HG03457 (cell line): Measurements from ENCODE around the gene NPR2.
A peak's percentile ranks its signal among the peaks of the same experiment; 100 is the strongest.

Experiments used
- ATAC-seq: cut with Tn5 transposase; IDR thresholded peaks from one replicate; pipeline ENCODE4 v1.9.1; 2021; ENCODE audit warnings: moderate number of reproducible peaks; ENCODE audit not compliant: unreplicated experiment

Gene NPR2

DNA sequence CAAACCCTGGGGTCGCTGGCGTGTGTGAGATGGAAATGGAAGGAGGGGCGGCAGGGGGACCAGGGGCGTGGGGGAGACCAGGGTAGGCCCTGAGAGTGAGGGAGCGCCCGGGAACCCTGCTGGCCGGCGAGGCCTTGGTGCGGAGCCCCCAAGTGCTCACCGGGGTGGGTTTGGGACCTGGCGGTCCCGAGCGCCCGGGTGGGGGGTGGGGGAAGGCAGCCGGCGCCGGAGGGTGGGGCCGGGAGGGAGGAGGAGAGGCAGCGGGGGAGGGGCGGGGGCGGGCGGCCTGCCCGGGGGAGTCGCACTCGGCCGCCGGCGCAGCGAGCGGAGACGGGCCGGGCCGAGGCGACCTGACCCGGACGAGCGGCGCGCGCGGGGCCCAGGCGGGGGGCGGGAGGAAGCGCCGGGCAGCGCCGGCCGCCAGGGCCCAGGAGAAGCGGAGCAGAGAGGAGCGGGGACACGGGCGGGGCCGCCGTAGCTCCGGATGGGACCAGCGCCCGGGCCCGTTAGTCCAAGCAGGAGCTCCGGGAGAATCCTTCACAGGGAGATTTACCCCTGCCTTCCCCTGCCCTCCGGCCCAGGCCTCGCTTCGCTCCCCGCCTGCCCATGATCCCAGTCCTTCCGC is at the start of gene NPR2:
NPR2 (plus strand) TSS at position 295 of the 625 bp plus-strand sequence. CDS start 818 bp downstream, outside the sequence.
- no peak for ATAC-seq

DNA sequence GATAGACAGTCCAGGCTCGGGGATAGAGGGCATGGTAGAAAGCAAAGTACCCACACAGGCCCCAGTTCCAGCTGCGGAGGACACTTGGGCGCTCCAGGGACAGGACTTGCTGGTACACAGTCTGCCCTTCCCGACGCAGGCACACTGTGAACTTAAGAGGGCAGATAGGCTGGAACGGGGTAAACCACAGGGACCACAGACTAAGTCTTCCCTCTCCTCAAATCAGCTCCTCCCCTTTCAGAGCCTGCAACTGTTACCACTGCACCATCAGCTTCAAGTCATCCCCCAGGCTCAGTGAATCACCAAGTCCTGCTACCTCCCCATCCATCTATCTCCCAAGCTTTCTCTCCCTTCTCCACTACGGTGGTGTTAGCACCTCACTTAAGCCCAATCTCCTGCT is 49.7 kb upstream of the NPR2 start:
- no peak for ATAC-seq

GRCh38 chr9:35743452-35743851 is 47.9 kb upstream of the NPR2 start:
- no peak for ATAC-seq

- ATAC-seq = no peak
These were observed 47.4 kb upstream of the NPR2 start for GRCh38 chr9:35743880-35744518.

- ATAC-seq = no peak
These were observed 45.8 kb upstream of the NPR2 start for GRCh38 chr9:35745569-35745968.

- ATAC-seq = no peak
These were observed 44.8 kb upstream of the NPR2 start for GRCh38 chr9:35746583-35746982.

DNA sequence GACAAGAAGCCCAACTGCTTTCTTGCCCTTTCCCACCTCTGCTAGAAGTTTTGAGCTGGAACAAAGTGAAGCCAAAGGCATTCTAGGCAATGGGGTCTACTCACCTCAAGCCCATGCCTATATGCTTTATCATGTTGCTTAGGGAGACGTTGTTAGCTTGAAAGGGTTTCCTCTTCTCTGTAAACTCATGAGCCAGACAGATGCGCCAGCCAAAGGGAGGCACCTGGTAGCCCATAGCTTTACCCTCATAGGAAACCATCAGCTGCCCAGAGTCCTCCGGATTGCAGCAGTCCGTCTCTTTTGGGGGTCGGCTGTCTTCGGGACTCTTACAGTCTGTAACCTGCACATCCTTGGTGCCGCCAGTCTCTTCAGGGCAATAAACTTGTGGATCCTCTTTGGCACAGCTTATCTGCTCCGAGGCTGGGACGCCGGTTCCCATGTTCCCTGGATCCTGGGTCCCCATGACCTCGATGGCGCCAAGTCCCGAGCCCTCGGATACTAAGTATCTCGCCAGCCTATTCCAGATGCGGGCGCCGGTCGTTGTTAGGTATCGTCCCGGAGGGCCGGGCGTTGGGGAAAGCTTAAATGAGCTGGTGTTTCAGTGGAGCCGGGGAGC is 43.0 kb upstream of the NPR2 start:
- ATAC-seq = peak; percentile 2

GRCh38 chr9:35748858-35749514 is 42.4 kb upstream of the NPR2 start, which contains the start of the genes GBA2 and RGP1:
TSS of gene GBA2 (minus strand) at chr9:35749228. CDS start at chr9:35748704, 524 bp downstream.
TSS of gene RGP1 (plus strand) at chr9:35749287. CDS start at chr9:35749756, 469 bp downstream.
- peak; percentile 58 for ATAC-seq

DNA sequence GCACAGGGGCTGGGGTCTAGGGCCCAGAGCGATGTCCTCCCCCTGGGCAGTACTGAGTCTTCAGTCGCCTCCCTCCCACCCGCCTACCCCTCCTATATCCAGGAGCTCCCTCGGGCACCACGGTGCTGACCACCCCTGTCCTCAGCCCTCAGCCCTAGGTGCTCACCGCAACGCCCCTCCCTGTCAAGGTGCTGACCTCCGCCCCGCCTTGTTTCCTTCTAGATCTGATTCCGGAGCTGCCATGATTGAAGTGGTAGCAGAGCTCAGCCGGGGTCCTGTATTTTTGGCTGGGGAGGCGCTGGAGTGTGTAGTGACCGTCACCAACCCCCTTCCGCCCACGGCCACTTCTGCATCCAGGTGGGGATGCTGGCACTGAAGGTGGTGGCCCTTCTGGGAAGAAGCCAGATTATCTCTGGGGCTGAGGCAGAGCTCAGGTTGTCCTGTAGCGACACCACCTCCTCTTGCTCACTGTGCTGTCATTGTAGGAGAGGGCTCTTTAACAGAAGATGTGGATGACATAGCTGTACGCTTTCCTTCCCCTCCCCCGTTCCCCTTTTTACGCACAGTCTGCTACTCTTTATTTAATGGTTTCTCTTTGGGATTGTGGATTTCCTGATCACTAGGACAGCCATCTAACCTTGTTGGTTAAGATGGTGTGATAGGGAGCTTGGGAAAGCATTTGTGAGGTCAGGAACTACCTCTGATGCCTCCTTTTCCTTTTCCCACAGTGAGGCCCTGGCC is 41.7 kb upstream of the NPR2 start:
- ATAC-seq = peak; percentile 20

DNA sequence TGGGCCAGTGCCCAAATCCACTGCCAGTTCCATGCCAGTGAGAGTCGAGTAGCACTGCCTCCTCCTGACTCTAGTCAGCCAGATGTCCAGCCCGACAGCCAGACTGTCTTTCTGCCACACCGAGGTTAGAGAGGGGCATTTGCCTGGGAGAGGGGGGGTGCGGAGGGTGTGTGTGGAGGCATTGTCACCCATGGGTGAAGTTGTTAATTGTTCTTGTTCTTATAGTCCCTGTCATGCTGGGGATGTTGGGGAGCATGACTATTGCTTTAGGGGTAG is 41.2 kb upstream of the NPR2 start:
- ATAC-seq = no peak

GRCh38 chr9:35753466-35753865 is 37.9 kb upstream of the NPR2 start:
- no peak for ATAC-seq

DNA sequence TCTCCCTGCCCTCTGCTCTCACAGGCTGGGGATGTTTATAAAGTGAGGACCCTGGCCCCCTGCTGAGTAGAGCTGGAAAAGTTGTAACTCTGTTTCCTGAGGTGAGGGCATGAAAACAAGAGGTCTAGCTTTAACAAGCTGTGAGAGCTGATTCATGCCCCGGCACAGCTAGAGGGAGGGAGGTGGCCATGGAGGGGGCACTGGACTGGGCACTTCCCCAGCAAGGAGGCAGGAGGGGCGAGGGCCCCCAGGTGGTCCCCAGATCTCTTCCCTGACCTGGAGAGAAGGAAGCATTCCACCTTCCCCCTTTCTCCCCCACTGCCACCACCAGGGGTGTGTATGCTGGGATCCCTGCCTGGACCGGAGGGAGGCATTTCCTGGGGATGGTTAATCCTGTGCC is 37.1 kb upstream of the NPR2 start, which contains the start of gene MSMP:
MSMP (minus strand) TSS at position 13 of the 400 bp plus-strand sequence. CDS start 147 bp downstream, outside the sequence.
- ATAC-seq = no peak

- ATAC-seq = no peak
These were observed 36.3 kb upstream of the NPR2 start for GRCh38 chr9:35755071-35755470.

DNA sequence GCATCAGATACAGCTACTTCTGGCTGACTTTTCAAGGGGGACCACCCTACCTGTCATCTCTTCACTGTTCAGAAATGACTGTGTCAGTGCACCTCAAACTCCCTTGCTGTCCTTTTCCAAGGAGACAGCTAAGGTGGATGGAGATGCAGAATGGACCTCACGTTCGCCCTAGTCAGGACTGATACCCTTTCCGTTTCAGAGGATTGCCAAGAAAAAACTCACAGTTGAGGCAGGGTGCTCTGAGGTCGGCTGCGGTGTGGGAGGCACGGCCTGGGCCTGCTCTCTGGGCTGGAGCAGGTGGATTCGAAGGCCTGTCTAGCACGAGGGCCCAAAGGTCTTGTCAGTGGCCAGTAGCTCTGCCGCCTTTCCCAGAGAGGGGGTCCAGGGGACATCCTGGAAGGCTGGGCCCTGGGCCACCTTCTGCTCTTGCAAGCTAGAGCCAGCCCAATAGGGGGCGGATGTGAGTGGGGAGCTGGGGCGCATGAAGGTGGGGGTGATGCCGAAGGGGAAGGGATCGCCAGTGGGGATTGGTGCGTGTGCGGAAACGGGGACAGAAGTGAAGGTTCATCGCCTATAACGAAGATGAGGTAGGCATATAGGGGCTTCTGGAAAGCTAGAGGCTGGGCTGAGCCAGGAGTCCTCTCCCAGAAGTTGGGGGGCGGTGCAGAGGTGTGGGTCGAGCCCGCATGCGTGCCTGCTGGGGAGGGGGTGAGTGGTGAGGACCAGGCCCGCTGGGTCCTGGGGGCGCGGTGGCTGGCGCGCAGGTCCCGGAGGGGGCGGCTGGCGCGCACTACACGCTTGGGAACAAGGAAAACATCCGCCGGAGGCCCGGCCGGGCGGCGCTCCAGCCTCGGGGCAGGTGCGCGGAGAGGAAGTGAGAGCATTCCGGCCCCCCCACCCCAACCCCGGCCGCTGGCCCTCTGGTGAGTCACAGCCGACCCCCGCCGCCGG is 34.8 kb upstream of the NPR2 start:
- ATAC-seq = peak; percentile 42

- peak; percentile 26 for ATAC-seq
These were observed 34.0 kb upstream of the NPR2 start for GRCh38 chr9:35757226-35757891.

- ATAC-seq = no peak
These were observed 33.5 kb upstream of the NPR2 start for GRCh38 chr9:35757892-35758275.

GRCh38 chr9:35758475-35759050 is 32.8 kb upstream of the NPR2 start:
- no peak for ATAC-seq

- ATAC-seq = no peak
These were observed 31.6 kb upstream of the NPR2 start for GRCh38 chr9:35759795-35760194.

DNA sequence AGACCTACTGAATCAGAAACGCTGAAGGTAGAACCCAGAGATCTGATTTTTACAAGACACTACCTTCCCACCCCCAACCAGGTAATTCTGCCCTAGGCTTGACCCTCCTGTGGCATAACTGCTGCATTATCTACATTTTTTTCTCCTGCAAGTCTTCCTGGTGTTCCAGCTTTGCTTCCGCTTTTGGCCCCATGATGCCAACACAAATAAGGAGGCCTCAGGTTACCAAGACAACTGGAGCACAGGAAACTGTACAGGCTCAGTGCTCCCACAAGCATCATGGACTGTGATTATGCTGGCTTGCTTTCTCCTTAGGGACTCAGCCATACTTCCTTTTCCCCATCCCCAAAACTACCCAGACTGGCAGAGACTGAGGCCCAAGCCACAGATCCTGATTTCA is 30.7 kb upstream of the NPR2 start:
- no peak for ATAC-seq
